Cerebellar nuclear complex (tissue), 1 donor: ENCODE measurements around the gene KRTAP5-2.
"Not testable (repeated sequence)": the region's sequence is repeated elsewhere in the genome, so short reads cannot be mapped to it uniquely, and the experiment has no call there.

Experiments used
- DNase-seq, 2 experiments: peaks; one replicate each; lab custom pipeline; 2025; lab: John Stamatoyannopoulos, UW

Gene KRTAP5-2

DNA sequence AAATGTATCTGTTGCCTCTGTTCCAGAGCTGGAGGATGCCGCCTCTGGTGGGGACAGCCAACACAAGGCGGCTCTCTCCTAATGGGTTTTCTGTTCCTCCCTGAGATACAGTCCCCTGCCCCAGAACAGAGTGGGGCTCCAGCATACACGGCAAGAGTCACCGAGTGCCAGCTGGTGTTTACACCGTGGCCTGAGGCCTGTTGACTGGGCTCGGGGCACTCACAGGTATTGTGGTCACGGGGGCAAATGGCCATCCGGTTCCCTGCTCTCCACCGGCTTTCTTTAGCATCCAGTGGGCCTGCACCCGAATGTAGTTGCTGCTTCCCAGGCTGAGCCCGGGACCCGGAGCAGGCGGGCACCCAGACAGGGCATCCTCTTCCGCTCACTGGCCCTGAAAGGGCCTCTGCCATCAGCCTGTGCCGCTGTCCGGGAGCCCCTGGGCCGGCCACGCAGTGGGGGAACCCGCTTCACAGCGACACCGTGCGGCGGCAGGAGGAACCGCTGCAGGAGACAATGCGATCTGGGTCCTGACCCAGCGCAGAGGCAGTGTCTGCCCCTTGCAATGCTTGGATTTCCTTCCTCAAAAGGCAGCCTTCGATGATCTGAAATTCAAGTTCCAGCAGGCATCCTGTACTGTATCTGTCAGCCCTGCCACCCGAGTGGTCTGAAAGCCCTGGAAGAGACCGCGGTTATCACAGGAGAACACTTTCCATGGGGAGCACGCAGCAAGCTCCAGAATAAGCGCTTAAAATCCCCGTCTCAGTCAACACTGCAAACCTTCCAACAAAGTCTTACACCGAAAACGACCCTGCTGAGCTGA is 30.6 kb upstream of the KRTAP5-2 start:
- peak in 1 of 2 experiments; percentile 36 for DNase-seq

DNA sequence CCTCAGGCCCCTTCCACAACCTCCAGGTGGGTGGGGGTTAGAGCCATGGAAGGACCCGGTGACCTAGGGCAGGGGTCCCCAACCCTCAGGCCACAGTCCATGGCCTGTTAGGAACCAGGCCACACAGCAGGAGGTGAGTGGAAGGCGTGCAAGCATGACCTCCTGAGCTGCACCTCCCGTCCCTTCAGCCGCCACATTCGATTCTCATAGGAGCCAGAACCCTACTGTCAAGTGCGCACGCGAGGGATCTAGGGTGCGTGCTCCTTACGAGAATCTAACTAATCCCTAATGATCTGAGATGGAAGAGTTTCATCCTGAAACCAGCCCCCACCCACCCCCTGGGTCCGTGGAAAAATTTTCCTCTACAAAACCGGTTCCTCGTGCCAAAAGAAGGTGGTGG is 27.4 kb upstream of the KRTAP5-2 start:
- no peak for DNase-seq

DNA sequence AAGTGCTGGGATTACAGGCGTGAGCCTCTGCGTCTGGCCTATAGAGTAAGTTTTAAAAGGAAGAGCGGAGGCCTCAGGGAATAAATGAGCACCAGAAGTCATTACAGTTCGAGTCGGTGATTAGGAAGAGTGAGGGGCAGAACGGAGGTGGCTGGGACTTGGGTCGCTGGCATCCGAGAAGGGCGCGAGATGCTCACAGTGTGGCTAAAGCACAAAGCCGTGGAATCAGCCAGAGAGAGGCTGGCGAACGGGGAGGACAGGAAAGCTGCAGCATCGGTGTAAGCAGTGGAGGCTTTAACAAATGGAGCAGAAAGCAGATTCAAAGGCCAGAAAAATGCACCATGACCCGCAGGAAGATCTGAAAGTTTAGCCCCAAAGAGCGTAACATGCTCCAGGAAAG is 26.5 kb upstream of the KRTAP5-2 start:
- no peak for DNase-seq

DNA sequence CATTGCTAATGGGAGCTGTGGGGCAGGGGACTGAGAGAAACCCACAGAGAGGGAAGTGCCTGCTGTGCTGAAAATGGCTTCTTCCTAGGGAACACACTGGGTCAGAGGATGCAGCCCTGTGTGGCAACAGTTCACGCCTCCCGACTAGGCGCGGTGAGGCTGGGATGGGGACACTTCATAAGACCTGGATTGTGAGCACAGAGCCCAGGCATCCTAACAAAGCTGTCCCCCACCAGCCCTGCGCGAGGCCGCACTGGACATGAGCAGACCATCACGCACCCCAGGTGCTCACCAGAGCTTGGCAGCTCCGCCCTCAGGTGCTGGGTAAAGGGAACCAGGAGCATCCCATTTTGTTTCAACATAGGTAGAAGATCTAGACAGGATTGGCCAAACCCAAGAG is 25.6 kb upstream of the KRTAP5-2 start:
- no peak for DNase-seq

DNA sequence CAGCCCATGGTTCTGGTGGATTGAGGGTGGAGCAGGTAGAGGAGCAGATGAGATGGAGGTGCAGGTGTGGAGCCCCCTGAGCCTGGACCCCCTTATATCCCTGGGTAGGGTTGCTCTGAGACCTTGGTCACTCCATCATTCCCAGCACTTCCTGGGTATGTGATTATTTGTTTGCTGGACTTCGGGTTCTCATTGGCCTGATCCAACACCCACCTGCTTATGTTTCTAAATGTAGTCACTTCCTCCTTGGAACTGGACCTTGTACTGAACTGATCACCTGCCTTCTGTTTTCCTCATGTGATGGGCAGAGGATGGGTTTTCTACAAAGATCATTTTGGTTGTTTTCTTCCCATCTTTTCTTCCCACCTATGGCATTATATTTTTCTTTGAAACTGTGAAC is 24.0 kb upstream of the KRTAP5-2 start, which contains the start of gene KRTAP5-4:
Gene KRTAP5-4 (minus strand): TSS at position 53 of the 400 bp plus-strand sequence. CDS start 45 bp downstream, at position 8.
- no peak for DNase-seq

DNA sequence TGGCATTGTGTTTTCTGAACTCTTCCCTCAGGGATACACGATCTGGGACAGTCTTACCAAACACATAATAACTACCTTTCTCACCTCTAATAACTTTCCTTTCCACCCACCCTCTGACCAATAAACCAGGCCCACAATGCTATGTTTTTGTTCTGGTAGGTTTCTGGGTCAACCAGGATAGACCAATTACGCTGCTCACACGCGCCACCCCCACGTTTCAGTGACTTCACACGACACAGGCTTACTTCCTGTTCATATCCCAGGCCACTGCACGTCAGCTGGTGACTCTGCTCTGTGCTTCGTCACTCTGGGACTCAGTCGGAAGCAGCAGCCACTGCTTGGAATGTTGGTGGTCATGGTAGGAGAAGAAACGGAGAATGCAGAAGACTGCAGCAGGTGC is 21.4 kb upstream of the KRTAP5-2 start:
- DNase-seq: no peak

DNA sequence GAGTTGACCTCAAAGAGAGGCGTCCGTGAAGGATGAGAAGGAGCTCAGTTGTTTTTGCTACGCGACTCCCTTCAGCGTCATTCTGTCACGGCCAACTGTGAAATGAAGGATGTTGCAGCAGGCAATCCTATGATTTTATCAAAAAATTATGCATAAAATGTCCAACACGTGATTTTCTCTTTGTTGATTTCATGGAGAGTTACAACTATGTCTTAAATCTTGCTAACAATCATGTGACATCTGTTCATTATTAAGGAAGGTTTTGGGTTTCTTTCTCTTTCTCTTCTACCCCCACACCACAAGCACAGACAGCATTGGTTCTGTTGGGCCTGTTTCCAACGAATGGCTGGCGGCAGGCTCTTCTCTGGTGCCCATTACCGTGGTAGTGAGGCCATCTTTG is 20.1 kb upstream of the KRTAP5-2 start:
- no peak for DNase-seq

DNA sequence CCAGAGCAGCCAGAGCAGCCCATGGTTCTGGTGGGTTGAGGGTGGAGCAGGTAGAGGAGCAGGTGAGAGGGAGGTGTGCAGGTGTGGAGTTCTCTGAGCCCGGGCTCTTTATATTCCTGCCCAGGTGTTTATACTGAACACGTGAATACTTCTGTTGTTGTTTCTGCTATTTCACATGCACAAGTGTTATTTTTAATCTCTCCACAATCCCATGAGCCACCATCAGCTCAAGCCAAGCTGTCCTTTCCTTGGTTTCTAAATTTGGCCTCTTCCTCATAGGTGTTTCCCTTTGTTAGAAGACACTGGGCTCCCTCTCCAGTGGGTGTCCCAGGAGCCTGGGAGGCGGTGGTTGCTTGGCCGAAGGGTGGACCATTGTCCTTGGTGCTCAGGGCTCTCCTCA is 10.3 kb upstream of the KRTAP5-2 start, which contains the start of gene KRTAP5-3:
Gene KRTAP5-3 (minus strand): TSS at position 101 of the 400 bp plus-strand sequence. CDS start 78 bp downstream, at position 23.
- DNase-seq: no peak

DNA sequence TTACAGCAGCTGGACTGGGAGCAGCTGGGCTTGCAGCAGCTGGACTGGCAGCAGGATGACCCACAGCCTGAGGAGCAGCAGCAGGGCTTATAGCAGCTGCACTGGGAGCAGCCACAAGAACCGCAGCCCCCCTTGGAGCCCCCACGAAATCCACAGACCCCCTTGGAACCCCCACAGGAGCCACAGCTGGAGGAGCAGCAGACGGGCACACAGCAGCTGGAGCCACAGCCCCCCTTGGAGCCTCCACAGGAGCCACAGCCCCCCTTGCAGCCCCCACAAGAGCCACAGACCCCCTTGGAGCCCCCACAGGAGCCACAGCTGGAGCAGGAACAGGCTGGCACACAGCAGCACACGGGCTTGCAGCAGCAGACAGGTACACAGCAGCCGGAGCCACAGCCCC is 9.8 kb upstream of the KRTAP5-2 start:
- DNase-seq: not testable (repeated sequence)

DNA sequence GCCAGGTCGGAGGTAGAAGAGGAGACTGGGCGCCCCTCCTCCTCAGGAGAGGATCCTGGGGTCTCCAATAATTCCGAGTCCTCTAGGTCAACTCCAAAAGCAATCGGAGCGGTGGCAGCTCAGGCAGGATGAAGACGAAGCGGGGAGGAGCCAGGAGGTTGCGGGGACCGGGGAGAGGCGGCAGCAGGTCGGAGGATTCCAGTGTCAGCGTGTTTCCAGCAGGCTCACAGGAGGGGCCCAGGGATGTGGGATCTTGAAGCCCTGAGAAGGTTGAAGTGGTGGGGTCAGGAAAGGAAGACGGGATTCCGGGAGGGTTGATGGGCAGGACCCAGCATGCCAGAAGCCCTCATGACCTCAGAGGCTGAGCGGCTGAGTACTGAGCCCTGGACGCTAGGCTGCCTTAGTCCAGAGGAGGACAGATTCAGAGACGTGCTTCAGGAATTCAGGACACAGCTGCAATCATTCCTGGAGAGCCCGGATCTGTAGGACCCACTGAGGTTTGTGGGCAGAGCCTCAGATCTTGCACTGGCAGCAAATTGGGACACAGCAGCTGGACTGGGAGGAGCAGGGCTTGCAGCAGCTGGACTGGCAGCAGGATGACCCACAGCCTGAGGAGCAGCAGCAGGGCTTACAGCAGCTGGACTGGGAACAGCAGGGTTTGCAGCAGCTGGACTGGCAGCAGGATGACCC is 9.2 kb upstream of the KRTAP5-2 start:
- DNase-seq: not testable (repeated sequence)

DNA sequence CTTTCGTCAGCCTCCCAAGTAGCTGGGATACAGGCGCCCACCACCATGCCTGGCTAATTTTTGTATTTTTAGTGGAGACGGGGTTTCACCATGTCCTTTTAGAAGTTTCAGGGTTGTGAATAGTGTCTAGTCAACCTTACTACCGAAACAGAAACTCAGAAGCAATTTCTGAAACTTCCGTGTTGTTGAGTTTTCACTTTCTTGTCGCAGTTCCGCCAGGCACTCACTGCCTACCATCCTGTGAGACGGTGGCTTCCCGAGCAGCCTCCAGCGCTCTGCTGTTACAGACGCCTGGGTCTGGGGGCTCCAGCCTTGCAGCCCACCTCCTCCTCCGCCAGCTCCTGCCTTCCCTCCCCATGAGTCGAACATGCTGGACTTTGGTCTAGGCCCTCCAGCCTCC is 7.8 kb upstream of the KRTAP5-2 start:
- not testable (repeated sequence) for DNase-seq

DNA sequence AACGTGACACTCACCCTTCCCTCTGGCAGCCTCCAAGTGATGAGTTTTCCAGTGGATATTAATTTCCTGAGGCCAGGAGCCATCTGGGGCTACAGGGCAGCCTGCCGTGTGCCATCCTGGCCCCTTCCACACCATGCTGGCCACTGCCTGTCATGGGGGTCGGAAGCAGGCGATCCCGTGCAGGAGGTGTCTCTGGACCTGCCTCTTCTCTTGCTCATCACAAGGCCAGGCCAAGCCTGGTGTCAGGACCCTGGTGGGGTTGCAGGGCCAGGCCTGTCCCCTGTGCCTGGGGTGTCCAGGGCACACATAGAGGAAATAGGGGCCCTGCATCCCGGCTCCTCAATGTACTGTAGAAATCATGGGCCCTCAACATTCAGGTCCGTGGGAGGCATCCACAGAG is 6.6 kb upstream of the KRTAP5-2 start:
- no peak for DNase-seq

DNA sequence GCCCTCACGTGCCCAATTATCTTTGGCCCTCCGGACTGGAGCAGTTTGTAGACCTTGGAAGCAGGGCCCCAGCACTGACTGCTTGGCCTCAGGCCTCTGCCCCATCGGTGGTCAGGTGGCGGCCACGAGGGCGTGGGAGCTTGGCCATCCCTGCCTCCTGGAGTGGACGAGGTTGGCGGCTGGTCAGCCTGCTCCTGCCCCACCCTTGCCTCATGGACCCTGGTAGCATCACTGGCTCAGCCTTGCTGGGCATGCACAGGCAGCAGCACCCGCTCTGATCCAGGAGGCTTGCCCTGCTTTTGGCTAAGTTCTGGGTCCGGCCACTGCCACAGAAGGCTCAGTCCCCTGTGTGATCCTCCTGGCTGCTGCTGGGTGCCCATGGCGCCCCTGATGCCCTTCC is 6.1 kb upstream of the KRTAP5-2 start:
- no peak for DNase-seq

DNA sequence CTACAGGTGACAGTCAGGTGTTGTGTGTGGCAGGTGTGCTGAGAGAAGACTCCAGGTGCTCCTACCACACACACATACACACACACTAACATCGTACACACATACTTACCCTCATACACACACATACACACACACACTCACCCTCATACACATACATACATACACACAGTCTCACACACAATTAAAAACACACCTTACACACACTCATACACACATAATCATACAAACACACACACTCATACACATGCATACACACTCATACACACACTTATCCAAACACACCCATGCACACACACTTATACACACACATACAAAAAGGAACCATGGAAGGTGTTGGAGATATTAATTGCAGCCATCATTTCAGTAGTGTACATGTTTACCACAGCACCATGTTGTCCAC is 5.5 kb upstream of the KRTAP5-2 start:
- DNase-seq: no peak

DNA sequence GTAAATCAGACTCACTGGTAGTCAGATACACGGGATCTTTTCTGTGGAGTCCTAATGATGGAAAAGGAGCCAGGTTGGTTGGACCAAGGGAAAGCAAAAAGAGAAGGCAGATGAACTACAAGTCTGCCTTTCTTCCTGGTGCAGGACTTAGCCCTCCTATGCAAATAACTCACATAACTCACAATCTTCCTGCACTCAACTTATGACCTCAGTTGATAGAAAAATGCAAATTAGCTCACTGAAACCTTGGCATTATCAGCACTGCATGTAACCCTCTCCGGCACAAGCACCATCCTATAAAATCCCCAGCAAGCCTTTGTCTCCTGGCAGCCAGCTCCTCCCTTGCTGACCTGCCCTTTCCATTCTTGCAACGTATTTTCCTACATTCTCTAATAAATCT is 3.6 kb upstream of the KRTAP5-2 start:
- DNase-seq: not testable (repeated sequence)

DNA sequence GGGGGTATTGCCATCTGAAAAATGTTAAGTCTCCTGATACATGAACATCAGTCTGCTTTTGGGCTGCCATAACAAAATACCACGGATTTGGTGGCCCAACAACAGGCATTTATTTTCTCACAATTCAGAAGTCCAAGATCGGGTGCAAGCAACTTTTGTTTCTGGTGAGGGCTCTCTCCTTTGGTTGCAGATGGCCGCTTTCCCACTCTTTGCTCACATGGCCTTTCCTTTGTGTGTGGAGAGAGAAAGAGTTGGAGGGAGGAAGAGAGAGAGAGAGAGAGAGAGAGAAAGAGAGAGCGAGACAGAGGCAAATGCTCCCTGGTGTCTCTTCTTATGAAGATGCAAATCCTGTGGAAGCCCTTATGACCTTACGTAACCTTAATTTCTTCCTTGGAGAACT is 2.5 kb upstream of the KRTAP5-2 start:
- DNase-seq: no peak

DNA sequence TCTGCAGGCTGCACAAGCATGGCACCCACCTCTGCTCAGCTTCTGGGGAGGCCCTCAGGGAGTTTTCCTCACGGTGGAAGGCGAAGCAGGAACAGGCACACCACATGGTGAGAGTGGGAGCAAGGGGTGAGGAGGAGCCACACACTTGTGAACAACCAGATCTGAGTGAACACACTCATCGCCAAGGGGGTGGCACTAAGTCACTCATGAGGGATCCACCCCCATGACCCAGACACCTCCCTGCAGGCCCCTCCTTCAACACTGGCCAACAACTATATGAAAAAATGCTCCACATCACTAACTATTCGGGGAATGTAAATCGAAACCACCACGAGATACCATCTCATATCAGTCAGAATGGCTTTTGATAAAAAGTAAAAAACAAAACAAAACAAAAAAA is 722 bp upstream of the KRTAP5-2 start:
- DNase-seq: no peak

DNA sequence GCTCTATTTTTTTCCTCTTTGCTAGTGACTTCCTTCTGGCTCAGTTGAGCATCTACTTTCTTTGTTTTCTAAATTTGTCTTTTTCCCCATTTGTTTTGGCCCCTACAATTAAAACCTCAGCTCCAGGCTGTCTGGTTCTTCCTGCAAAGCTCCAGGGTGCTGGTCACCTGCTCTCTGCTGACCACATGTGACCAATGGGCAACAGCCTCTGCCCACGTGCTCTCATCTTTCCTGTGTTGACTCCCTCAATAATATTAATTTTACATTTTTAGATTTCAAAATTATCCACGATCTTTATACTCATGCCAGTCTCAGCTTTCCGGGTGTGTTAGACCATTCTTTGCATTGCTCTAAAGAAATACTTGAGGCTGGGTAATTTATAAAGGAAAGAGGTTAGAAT is 312 bp upstream of the KRTAP5-2 start:
- not testable (repeated sequence) for DNase-seq

DNA sequence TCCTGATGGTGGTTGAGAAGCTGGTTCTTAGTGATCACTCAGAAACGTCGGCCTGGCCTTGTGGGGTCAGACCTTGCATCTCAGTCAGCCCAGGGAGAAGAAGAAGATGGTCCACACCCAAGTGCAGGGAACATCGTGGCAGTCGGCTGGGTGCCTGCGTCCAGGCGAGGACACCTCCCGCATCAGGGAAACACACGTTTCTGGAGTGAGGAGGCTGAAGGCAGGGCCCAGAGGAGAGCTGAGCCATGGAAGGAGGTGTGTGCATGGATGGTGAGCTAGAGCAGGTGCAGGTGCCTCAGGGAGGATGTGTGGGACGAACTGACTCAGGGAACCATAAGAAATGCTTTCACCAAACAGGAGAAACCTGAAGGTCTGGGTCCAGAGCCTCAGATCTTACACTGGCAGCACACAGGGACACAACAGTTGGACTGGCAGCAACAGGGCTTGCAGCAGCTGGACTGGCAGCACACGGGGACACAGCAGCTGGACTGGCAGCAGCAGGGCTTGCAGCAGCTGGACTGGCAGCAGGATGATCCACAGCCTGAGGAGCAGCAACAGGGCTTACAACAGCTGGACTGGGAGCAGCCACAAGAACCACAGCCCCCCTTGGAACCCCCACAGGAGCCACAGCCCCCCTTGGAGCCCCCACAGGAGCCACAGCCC is 632 bp downstream of the KRTAP5-2 start:
- DNase-seq: no peak

DNA sequence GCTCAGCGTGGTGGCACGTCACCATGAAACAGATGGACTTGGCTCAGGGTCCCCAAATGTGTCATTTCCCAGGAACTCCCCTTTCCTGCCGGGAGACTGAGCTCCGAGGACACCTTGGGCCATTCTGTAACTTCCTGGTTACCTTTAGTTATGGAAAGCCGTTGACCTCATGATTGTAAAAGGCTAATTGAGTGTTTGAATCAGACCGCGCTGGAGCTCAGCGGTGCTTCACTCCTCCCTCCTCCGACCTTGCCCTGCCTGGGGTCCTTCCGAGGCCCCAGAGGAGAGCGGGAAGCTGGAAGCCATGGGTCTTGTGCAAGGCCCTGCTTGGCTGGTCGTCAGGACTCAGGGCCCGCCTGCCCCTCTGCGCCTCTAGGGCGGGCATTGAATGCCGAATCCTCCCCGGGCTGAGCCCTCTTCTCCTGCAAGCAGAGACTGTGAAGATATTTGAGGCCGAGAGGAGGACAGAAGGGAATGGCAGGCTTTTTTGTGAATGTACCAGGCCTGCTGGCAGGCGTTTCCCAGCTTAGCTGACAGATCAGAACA is 1.4 kb downstream of the KRTAP5-2 start:
- peak in 1 of 2 experiments; percentile 53 for DNase-seq

DNA sequence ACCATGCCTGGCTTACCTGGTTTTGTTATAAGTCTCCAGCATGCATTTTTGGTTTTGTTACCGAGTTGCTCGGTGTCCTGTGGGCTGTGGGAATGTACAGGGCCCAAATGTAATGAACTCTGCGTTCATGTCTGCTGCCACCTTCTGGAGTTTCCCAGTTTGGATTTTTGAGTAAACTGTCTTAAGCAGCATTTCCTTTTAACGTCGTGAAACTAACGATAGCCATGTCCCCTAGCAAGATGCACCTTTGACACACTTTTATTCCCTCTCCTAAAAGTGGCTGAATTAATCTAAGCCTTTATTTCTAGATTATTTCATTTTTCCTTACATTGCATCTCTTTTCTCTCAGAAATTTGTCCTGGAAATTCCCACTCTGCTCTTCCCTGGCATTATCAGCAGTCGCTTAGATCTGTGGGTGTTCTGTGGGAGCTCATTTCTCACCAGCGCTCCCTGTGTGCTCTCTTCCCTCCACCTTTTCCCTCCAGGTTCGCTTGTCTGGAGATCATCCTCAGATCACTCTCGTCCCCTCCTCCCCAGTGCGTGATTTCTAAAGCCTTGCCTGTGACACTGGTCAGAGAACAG is 2.0 kb downstream of the KRTAP5-2 start:
- not testable (repeated sequence) for DNase-seq

DNA sequence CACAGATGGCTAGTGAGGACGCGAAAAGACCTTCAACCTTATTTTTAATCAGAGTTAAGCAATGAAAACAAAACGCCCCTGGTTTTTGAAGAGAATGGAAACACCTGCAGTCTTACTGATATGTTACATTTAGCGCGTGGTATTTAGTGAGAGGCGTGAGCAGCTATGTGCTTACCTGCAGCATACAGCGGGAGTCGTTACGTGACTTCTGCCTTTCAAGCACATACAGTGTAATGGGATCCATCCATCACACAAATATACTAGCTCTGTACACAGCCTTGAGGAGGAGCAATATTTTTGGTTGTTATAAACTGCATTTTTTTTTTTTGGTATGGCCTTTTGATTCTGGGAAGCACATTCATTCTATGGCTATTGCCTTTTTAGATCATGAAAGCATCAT is 5.5 kb downstream of the KRTAP5-2 start:
- DNase-seq: no peak
